ENCODE data around the gene LIFR. TPM values are rescaled to one million over a fixed set of nuclear protein-coding genes. Genes with fewer than 3 reads are reported as not detected.

The LIFR gene
- total RNA-seq, 1 experiment from 2014 or later = 91.3 TPM

- BruUV-seq (replicated peaks) = no TSS peak
- POLR2A ChIA-PET = no interaction called here
- in situ Hi-C loops (cut with HindIII; ENCODE audit: low pct_unique_long_range_greater_than_20kb, low sequenced_read_pairs) = no loop called here
Measured at GRCh38 chr5:38559428-38559827, 3.0 kb upstream of the LIFR start.

GRCh38 chr5:38557792-38558191 is 1.3 kb upstream of the LIFR start:
- TF ChIP-seq REST (IDR thresholded peaks at IDR 0.05; ENCODE audit: insufficient read depth in 1 of 2, low read depth in 2 of 2, low read length in 1 of 2) (no peak), TCF7L2 (IDR thresholded peaks at IDR 0.05; ENCODE audit: low read depth, low read length) (no peak), SIN3A (IDR thresholded peaks at IDR 0.05; ENCODE audit: borderline replicate concordance, insufficient read depth, low read depth, low read length) (no peak), POLR2AphosphoS5 (IDR thresholded peaks at IDR 0.05; ENCODE audit: low read depth, low read length) (no peak), CTCF (IDR thresholded peaks at IDR 0.05) (no peak)
- Histone ChIP-seq H3K36me3 (ENCODE audit: control insufficient read depth, insufficient read depth, low read length) (no peaks in the 10 kb centered on the region), H3K4me1 (ENCODE audit: control insufficient read depth, insufficient read depth, low read length) (peaks cover 25% of the 10 kb centered on the region), H3K27me3 (ENCODE audit: control insufficient read depth, insufficient read depth, low read length) (no peaks in the 10 kb centered on the region), H3K9me3 (ENCODE audit: control insufficient read depth, insufficient read depth, low read depth, low read length) (no peaks in the 10 kb centered on the region), H3K4me3 (ENCODE audit: low read depth in 2 of 2, low read length in 2 of 2) (peak overlapping the region; percentile 82 to 95), H3K27ac (ENCODE audit: low read length) (peak overlapping the region; percentile 95)
- no peak for DNase-seq (ENCODE audit: low read depth, low spot score)
- intact Hi-C loops (cut with micrococcal nuclease; ENCODE audit: unreplicated experiment) (loop anchor here (10.0 kb wide), 1 partner anchor 107 kb away; no protein-coding TSS in a partner anchor), in situ Hi-C loops (cut with HindIII; ENCODE audit: low pct_unique_long_range_greater_than_20kb, low sequenced_read_pairs) (no loop called here)
- BruUV-seq (replicated peaks) = no TSS peak
- ChIA-PET CTCF (no interaction called here), POLR2A (interaction anchor here (0.7 kb wide), 1 partner anchor 111 kb away, joined by 3 read pairs; no protein-coding TSS in a partner anchor)
- no peak for ATAC-seq

More at GRCh38 chr5:38559428-38559827, 3.0 kb upstream of the LIFR start:
- H3K36me3 ChIP-seq (ENCODE audit: control insufficient read depth, insufficient read depth, low read length) = no peaks in the 10 kb centered on the region
- H3K4me1 ChIP-seq (ENCODE audit: control insufficient read depth, insufficient read depth, low read length) = peaks cover 13% of the 10 kb centered on the region
- no peak for TF ChIP-seq REST (IDR thresholded peaks at IDR 0.05; ENCODE audit: insufficient read depth in 1 of 2, low read depth in 2 of 2, low read length in 1 of 2)
- TF ChIP-seq TCF7L2 (IDR thresholded peaks at IDR 0.05; ENCODE audit: low read depth, low read length) = no peak
- no peak for TF ChIP-seq CTCF (IDR thresholded peaks at IDR 0.05)
- no peak for TF ChIP-seq SIN3A (IDR thresholded peaks at IDR 0.05; ENCODE audit: borderline replicate concordance, insufficient read depth, low read depth, low read length)
- no peak for TF ChIP-seq POLR2AphosphoS5 (IDR thresholded peaks at IDR 0.05; ENCODE audit: low read depth, low read length)
- no peak for DNase-seq (ENCODE audit: low read depth, low spot score)
- H3K27ac ChIP-seq (ENCODE audit: low read length) = no peak overlapping the region; the same call in 1 of the 2 replicates
- intact Hi-C loops (cut with micrococcal nuclease; ENCODE audit: unreplicated experiment) = loop anchor here (10.0 kb wide), 1 partner anchor 105 kb away; no protein-coding TSS in a partner anchor
- no peak for ATAC-seq
- H3K9me3 ChIP-seq (ENCODE audit: control insufficient read depth, insufficient read depth, low read depth, low read length) = no peaks in the 10 kb centered on the region
- CTCF ChIA-PET = no interaction called here
- H3K4me3 ChIP-seq (ENCODE audit: low read depth in 2 of 2, low read length in 2 of 2) = no peak overlapping the region
- no peaks in the 10 kb centered on the region for H3K27me3 ChIP-seq (ENCODE audit: control insufficient read depth, insufficient read depth, low read length)
